Hippocampal formation (tissue), 2 donors: ENCODE data around the gene GIMAP5.
"Not testable (repeated sequence)": the region's sequence is repeated elsewhere in the genome, so short reads cannot be mapped to it uniquely, and the experiment has no call there.

Source experiments
- DNase-seq, 2 donors: peaks; one replicate each; lab custom pipeline; 2025; lab: John Stamatoyannopoulos, UW

The GIMAP5 gene

DNA sequence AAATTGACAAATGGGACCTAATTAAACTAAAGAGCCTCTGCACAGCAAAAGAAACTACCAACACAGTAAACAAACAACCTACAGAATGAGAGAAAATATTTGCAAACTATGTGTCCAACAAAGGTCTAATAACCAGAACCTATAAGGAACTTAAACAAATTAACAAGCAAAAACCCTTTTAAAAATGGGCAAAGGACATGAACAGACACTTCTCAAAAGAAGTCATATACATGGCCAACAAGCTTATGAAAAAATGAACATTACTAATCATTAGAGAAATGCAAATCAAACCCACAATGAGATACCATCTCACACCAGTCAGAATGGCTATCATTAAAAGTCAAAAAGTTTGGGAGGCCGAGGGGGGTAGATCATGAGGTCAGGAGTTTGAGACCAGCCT, 36.9 kb downstream of the GIMAP5 start:
- not testable (repeated sequence) for DNase-seq

DNA sequence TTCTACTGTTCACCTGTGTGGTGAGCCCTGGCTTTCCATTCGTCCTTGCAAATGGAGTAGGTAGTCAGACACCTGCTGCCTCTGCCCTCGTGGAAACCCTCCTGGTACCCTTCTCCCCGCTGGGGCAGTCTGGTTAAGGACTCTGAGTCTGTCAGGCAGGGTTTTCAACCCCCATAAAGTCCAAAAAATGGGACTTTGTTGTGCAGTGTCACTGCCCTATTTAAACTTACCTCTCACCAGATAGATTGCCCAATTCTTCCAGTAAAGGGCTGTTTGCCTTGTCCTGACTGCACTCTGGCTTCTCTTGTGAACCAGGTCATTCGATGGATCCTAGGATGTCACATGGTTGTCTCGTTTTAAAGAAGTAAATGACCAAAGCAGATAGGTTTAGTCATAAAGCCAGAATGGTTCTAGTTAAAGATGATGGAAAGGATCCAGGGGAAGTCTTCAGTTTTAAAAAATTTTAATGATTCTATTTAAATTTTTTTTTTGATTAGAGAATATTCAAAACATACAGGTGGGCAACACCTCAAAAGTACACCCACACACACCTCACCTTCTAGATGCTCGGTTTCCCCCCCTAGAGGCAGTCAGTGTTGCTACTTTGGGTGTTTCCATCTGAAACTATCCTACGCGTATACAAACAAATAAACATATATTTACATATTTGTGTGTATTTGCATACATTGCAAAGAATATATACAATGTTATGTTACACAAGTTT, 41.0 kb downstream of the GIMAP5 start:
- no peak for DNase-seq

- DNase-seq, result peak; percentile 67 to 69
These were observed 41.6 kb downstream of the GIMAP5 start for GRCh38 chr7:150778738-150779301.

GRCh38 chr7:150780292-150780691, 43.1 kb downstream of the GIMAP5 start:
- DNase-seq, result no peak

- no peak for DNase-seq
These were observed 43.9 kb downstream of the GIMAP5 start for GRCh38 chr7:150781103-150781502.

DNA sequence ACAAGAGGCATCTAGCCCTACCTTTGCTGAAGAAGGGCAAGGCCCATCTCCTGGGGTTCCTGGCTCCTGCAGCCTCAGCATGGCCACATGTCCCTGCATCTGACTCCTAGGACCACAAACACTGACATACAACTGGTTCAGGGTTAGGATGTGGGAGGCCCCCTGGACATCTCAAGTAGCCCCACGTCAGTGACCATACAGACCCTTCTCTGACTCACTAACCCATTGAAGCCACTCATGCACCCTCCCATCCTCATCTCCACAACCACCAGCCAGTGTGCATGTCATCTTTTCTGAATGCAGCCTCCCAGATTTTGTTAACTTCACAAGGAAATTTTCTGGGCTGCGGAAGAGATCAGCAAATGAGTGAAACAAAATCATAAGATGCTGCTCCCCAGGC, 44.7 kb downstream of the GIMAP5 start:
- DNase-seq, result no peak

DNA sequence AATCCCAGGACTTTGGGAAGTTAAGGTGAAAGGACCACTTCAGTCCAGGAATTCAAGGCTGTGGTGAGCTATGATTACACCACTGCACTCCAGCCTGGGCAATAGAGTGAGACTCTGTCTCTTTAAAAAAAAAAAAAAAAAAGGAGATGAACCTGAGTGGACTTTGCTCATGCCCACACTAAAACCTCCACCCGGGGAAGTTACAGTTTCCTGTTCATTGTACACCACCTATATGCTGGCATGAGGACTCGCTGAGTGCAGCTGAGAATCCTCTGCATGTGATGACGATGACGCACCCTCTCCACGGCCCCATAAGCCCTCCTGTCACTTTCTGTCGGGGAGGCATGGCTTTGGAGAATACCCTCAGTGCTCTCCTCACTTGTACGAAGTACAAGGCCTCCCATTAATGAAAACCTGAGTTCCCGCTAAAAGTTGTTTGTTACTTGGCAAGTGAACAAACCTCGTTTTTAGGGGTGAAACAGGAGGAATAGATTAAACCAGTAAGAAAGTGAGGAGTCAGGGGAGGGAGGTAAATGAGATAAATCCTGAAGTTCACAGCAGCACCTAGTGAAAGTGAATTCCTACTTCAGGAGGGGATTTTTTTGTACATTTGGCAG, 47.0 kb downstream of the GIMAP5 start:
- DNase-seq, result no peak

DNA sequence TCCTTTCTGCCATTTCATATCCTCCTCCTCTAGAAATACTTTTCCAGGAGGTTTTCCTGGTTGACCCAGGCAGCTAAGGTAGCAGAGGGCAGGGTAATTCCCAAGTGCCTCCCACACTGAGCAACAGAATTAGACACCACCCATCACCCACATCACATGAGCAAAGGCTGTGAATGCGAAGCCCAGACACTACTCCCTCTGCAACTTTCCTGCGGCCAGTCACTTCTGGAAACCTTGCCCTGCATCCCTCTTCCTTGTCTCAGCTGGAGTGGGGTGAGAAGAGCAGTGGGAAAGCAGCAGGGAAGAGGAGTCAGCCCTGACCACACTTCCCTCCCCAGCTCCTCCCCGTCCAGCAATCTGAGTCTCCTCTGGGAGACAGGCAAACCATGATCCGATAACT, 47.7 kb downstream of the GIMAP5 start:
- DNase-seq, result no peak

DNA sequence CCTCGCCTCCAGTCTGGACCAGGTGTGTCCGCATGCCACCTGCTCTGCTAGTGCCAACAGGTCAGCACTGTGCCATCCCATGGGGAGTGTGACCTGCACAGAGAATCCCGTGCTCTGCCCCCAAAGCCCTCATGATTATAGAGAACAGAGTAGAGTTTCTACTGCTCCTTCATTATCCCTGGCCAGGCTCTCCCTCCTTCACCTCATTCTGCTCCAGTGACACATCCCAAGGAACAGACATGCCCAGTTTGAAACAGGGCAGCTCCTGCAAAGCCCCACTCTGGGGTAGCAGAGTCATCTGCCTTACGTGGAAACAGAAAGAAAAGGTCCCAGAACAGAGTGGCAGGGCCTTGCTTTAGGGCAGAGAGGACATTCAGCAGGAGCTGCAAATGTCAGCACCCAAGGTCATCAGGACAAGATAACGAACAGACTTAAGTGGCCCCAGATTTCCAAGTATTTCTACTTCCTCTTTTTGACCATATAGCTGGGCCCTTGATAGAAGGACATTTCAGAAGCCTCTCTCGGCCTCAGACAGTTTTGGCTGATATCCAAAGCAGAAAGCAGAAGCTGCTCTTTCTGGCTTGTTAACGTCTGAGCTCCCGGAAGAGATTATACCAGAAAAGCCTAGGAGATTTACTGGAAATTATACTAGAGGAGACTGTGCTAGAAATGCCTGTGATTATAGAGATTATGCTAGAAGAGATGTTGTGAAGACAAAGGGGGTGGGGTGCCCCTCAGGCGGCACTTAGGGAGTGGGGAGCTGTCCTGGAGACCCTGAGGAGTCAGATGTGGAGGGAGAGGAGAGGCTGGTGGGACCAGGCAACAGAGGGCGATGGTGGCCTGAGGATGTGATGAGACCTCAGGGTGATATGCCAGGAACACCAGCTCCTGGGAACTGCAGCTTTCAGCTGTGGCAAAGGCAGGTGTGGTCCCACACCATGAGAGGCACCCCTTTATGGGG, 50.4 kb downstream of the GIMAP5 start:
- peak; percentile 17 to 18 for DNase-seq

- no peak for DNase-seq
These were observed 51.5 kb downstream of the GIMAP5 start for GRCh38 chr7:150788474-150789269.

- DNase-seq, result no peak
These were observed 53.3 kb downstream of the GIMAP5 start for GRCh38 chr7:150790416-150791075.

- no peak for DNase-seq
These were observed 54.1 kb downstream of the GIMAP5 start for GRCh38 chr7:150791304-150791703.

DNA sequence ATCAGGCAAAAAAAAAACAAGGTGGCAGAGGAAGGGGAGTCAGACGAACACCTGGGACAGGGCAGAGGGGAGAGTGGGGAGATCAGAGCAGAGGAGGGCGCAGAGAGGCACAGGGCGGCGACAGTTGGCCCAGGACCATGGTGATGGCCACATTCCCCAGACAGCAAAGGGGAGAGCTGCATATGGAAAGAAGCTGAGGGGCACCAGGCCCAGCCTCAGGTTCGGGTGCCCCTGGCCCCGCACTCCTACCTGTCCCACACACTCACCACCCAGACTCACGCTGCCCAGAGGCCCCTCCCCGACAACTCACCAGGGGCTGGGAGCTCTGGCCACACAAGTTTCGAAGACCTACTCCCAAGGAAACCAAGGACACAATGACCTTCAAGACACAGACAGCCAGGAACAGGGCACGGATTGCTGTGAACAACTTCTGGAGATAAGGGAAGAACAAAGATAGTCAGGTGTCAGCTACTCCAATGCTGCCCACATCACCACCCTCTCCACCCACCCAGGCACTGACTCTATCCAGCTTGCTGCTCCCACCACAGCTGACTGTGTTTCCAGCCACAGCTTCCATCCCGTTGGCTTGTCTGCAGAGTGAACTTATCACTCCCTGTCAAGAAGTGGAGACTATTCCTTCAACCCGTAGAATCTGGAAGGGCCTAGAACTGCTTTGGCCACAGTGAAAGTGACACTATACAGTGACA, 54.7 kb downstream of the GIMAP5 start:
- DNase-seq, result no peak
